HEK293T (cell line): Measurements from ENCODE around the gene DDT.

ENCODE experiments used
- FOXA1 ChIP-seq: fragments of 450-650 bp; IDR thresholded peaks from 2 replicates; pipeline ENCODE4 v1.6.1; 2016; ENCODE audit warnings: mild to moderate bottlenecking
- L3MBTL2 ChIP-seq: fragments of 450-650 bp; conservative IDR thresholded peaks from 2 replicates; pipeline ENCODE4 v1.6.1; 2016; ENCODE audit warnings: mild to moderate bottlenecking
- PKNOX1 ChIP-seq: fragments of 450-650 bp; IDR thresholded peaks from 2 replicates; pipeline ENCODE4 v1.6.1; 2016
- SP1 ChIP-seq: fragments of 450-650 bp; IDR thresholded peaks from 2 replicates; pipeline ENCODE4 v1.6.1; 2017

GRCh38 chr22:24016156-24016555 lies 41.9 kb upstream of the DDT start:
- TF ChIP-seq PKNOX1 (no peak), L3MBTL2 (no peak), SP1 (no peak), FOXA1 (no peak)
